ENCODE results near the gene NFYC. TPM values are rescaled to one million over a fixed set of nuclear protein-coding genes. Genes with fewer than 3 reads are reported as not detected.

NFYC gene
- total and polyA plus RNA-seq, 8 donors = 54.6 to 98.1 (median 86.0) TPM

GRCh38 chr1:40764981-40765380 lies 73.5 kb downstream of the NFYC start:
- no peak for DNase-seq
- Histone ChIP-seq H3K27me3 (no peaks in the 10 kb centered on the region), H3K4me1 (no peaks in the 10 kb centered on the region), H3K9me3 (no peaks in the 10 kb centered on the region), H3K4me3 (no peak overlapping the region), H3K36me3 (peaks cover 0 to 99% of the 10 kb centered on the region in 2 donors), H3K27ac (no peak overlapping the region)
- intact Hi-C loops (cut with DNase I) = no loop called here
- no peak for ATAC-seq
- TF ChIP-seq CTCF (IDR thresholded peaks at IDR 0.05) = no peak

- Histone ChIP-seq H3K9me3 (no peaks in the 10 kb centered on the region), H3K27me3 (no peaks in the 10 kb centered on the region), H3K4me1 (no peaks in the 10 kb centered on the region), H3K36me3 (peaks cover 0 to 99% of the 10 kb centered on the region in 2 donors), H3K4me3 (no peak overlapping the region), H3K27ac (no peak overlapping the region)
- TF ChIP-seq CTCF (IDR thresholded peaks at IDR 0.05) = no peak
- intact Hi-C loops (cut with DNase I) = no loop called here
- ATAC-seq (no peak), DNase-seq (no peak)
Observed at GRCh38 chr1:40766017-40766416, 74.5 kb downstream of the NFYC start.

GRCh38 chr1:40766560-40766959 lies 75.1 kb downstream of the NFYC start:
- ATAC-seq = no peak
- Histone ChIP-seq H3K27ac (no peak overlapping the region), H3K4me1 (no peaks in the 10 kb centered on the region), H3K36me3 (peaks cover 0 to 99% of the 10 kb centered on the region in 2 donors), H3K27me3 (no peaks in the 10 kb centered on the region), H3K4me3 (no peak overlapping the region), H3K9me3 (no peaks in the 10 kb centered on the region)
- no peak for TF ChIP-seq CTCF (IDR thresholded peaks at IDR 0.05)
- no peak for DNase-seq
- intact Hi-C loops (cut with DNase I) = no loop called here

GRCh38 chr1:40768146-40768990 lies 76.9 kb downstream of the NFYC start:
- H3K36me3 ChIP-seq = peaks cover 0 to 91% of the 10 kb centered on the region in 2 donors
- intact Hi-C loops (cut with DNase I) = no loop called here
- TF ChIP-seq CTCF (IDR thresholded peaks at IDR 0.05) = no peak
- no peak overlapping the region for H3K4me3 ChIP-seq
- H3K27me3 ChIP-seq = no peaks in the 10 kb centered on the region
- no peak overlapping the region for H3K27ac ChIP-seq
- no peaks in the 10 kb centered on the region for H3K9me3 ChIP-seq
- ATAC-seq (no peak), DNase-seq (no peak)
- H3K4me1 ChIP-seq = no peaks in the 10 kb centered on the region

- Histone ChIP-seq H3K4me1 (no peaks in the 10 kb centered on the region), H3K27me3 (no peaks in the 10 kb centered on the region), H3K27ac (no peak overlapping the region), H3K36me3 (peaks cover 0 to 77% of the 10 kb centered on the region in 2 donors), H3K9me3 (no peaks in the 10 kb centered on the region), H3K4me3 (no peak overlapping the region)
- intact Hi-C loops (cut with DNase I) = no loop called here
- no peak for DNase-seq
- no peak for TF ChIP-seq CTCF (IDR thresholded peaks at IDR 0.05)
- ATAC-seq = no peak
Observed at GRCh38 chr1:40769815-40770214, 78.3 kb downstream of the NFYC start.
